Germinal center (tissue), 1 donor: ENCODE measurements around the gene SPNS2.

Experiments
- DNase-seq: peaks from one replicate; pipeline ENCODE4 v3.0.0; 2012; ENCODE audit warnings: mixed read lengths, low spot score

The SPNS2 gene

GRCh38 chr17:4550534-4551039 lies 51.9 kb downstream of the SPNS2 start:
- no peak for DNase-seq

DNA sequence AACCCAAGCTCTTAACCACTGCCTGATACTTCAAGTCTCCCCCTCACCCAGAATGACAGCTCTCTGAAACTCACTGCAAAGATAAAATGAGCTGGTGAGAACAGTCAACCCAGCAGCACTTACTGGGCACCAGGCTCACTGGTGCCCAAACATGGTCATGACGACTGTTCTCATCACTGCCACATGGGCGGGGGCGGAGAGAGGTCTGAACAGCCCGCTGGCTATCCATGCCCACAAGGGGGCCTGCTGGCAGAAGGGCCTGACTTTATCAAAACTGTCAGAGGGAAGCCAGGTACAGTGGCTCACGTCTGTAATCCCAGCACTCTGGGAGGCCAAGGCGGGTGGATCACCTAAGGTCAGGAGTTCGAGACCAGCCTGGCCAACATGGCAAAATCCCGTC lies 52.5 kb downstream of the SPNS2 start:
- no peak for DNase-seq

DNA sequence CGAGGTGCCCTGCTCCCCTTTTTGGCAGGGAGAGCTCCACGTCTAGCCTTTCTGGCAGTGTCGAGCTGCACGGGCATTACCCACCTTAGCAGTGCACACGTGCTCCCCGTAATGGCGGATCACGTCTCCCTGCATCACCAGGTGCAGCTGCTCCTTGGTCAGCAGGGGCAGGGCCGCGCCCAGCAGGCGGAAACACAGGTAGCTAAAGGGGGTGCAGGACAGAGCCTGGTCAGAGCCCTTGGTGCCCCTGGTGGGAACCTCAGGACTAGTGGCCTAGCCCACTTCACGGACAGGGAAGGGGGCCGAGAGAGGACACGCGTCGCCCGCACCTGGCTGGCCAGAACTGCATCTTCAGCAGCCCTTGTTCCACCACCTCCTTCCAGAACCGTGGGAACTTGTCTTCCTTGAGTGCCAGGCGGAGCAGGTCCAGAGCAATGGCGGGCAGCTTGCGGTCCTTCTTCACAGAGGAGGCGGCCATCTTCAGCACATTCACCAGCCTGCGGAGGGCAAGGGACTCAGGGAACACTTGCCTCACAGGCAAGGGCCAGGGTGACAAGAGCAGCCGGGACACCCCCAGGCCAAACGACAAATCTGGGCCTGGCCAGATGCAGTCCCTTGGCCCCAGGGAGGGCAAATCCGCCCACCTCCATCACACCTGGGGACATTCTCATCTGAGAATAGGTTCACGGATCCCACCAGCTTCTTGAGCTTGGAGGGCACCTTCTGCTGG lies 53.3 kb downstream of the SPNS2 start:
- no peak for DNase-seq

GRCh38 chr17:4553669-4554068 lies 55.0 kb downstream of the SPNS2 start:
- no peak for DNase-seq

DNA sequence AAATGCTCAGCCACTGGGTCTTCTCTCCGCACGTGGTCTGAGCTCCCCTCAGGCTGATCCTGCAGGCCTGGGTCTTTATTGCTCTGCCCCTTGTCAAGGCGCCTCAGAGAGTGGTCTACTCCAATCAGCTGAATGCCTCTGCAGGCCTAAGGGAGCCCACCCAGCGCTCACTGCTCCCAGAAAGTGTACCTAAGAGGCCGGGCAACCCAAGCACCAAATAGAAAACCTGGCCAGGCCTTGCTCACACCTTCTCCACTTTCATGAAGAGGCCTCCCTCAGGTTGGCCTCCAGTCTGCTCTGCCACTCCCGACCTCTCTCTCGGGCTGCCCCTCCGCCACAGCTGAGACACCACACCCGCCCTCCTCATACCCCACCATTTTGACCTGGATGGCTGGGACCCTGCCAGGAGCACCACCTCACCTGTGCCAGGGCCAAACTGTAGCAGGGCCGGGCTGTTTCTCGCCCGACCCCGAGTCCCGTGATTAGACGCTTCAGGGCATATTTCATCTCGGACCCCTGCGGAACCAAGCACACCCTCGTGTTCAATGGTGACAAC lies 55.8 kb downstream of the SPNS2 start:
- DNase-seq: no peak

GRCh38 chr17:4554997-4555799 lies 56.5 kb downstream of the SPNS2 start, which contains the start of gene MYBBP1A:
MYBBP1A (minus strand) TSS chr17:4555384; CDS start chr17:4555324, 60 bp downstream.
- DNase-seq: peak; percentile 98

DNA sequence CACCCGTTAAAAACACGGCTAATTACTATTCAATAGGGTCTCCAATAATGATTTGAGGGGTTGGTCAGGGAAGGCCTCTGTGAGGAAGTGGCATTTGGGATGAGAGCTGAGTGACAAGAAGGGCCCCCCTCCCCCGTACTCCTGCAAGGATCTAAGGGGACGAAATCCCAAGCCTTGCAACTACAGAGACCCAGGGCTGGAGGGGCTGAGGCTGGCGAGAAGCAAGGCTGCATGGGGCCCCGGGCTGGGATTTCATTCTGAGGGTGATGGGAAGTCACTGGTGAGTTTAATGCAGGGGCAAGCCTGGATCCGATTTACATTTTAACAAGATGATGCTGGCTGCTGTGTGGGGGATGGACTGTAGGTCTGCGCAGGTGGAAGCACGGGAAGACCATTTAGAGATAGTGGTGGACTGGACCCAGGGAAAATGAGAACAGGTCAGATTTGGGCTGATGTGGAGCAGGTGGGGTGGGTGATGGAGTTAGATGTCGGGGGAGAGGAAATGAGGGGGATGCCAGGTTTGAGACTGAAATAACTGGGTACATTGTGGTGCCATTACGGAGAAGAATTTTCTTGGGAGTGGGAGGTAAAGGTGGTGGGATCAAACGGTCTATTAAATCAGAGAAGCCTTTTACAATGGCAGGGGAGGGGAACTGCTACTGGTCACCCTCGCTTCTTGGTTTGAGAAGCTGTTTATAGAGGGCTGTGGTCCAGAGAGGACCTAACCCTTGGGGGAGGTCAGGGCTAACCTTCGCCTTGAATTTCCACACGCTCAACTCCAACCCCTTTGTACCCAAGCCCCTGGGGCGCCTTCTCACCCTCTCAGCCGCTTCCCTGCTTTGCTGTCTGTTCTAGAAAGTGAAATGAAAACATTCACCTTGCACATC lies 57.4 kb downstream of the SPNS2 start:
- peak; percentile 30 for DNase-seq

GRCh38 chr17:4556996-4557395 lies 58.3 kb downstream of the SPNS2 start:
- DNase-seq: no peak

DNA sequence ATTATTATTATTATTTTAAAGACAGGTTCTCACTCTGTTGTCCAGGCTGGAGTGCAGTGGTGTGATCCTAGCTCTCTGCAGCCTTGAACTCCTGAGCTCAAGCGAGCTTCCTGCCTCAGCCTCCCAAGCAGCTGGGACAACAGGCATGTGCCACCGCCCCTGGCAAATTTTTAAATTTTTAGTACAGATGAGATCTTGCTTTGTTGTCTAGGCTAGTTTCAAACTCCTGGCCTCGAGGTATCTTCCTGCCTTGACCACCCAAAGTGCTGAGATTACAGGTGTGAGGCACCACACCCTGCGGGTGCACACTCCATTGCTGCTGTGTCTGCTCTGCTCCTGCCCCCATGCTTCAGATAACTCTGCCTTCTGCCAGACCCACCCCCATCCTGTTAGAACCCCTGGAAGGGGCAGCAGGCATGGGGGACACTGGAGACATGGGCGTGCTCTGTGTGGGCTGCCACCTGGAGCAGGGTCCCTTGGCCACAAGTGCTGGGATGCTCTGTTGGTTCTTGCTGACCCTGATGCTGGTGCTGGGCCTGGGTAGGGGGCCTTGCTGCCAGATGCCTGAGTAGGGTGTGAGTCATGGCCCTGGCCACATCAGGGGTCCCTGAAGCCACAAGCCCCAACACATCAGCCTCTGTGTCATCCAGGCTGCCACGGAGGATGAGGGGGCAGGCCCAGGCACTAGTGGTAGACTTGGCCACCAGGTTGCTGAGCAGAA lies 59.1 kb downstream of the SPNS2 start:
- no peak for DNase-seq

DNA sequence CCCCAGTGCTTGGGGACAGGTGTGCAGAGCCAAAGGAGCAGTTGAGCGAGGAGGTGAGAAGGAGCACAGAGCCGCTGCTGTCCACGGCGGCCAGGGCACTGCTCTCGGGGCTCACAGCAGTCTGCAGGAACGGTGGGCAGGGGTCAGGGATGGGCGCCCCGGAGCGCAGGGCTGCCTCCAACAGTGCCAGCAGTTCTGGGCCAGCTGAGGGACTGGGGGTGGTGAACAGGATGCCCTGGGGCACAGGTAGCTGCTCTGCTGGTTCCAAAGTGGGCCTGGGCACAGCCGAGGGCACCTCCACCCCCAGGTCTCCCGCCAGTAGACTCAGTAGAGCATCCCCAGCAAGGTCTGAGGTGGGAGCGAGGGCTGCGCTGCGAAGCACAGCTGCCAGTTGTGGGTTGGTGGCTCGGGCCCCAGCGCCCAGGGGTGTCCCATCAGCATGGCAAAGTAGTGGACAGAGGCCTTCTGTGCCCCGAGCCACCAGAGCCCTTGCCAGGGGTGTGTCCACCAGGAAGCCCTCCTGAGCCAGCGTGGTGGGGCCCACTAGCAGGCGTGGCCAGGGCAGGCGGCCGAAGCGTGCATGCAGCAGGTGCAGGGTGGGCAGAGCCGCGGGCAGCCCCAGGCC lies 59.8 kb downstream of the SPNS2 start:
- DNase-seq: no peak

GRCh38 chr17:4559139-4559791 lies 60.6 kb downstream of the SPNS2 start:
- DNase-seq: no peak

DNA sequence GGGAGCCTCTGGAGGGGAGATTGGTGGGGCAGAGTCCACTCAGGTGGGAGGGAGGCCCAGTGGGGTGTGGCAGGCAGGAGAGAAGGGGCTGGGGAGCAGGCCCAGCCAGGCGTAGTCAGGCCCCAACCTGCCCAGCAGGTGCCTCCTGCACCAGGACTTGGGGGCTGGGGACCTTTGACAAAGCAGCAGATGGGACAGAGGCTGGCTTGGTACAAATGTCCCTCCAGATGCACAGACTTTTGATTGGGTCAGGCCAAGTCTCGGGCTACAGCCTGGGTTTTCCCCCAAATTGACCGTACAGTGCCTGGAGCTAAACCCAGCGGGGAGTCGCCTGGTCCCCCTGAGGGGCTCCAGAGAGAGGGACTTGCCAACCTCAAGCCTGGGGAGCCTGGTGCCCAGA lies 61.3 kb downstream of the SPNS2 start:
- DNase-seq: no peak

DNA sequence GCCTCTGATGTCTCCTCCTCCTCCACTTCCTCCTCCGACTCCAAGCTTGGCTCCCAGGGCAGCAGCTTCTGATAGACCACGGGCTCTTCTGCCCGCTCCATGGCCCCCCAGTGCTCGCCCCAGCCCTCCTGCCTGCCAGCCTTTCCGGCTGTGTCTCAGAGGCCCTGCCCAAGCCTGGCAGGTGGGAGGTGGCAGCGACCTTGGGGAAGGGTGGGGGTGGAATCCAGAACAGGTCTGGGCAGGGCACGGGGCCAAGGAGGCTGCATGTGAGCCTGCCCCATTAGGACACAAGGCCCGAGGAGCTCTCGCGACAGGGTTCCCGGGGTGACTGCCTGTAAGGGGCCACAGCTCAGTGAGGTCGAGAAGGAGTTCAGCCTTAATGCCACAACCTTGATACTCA lies 61.7 kb downstream of the SPNS2 start, which contains the start of gene GGT6:
TSS of gene GGT6 (minus strand) at position 157 of the 400 bp plus-strand sequence. CDS start at position 101, 56 bp downstream.
- DNase-seq: no peak

DNA sequence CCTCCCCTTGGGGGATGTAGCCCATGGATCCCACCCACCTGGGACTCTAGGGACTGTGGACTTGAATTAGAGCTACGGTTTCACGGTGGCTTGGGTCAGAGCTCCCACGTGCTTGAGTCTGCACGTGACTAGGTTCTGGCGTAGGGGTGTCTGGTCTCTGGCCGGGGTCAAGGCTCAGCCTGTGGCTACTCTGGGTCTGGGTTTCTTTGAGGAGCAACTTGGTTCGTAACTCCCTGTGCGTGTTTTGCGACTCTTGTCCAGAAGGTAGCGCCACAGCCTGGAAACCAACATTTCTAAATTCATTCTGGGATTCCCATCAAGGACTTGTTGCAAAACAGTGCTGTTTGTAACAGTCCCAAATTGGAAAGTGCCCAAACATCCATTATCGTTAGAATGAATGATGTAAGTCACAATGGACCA lies 62.2 kb downstream of the SPNS2 start:
- DNase-seq: no peak

DNA sequence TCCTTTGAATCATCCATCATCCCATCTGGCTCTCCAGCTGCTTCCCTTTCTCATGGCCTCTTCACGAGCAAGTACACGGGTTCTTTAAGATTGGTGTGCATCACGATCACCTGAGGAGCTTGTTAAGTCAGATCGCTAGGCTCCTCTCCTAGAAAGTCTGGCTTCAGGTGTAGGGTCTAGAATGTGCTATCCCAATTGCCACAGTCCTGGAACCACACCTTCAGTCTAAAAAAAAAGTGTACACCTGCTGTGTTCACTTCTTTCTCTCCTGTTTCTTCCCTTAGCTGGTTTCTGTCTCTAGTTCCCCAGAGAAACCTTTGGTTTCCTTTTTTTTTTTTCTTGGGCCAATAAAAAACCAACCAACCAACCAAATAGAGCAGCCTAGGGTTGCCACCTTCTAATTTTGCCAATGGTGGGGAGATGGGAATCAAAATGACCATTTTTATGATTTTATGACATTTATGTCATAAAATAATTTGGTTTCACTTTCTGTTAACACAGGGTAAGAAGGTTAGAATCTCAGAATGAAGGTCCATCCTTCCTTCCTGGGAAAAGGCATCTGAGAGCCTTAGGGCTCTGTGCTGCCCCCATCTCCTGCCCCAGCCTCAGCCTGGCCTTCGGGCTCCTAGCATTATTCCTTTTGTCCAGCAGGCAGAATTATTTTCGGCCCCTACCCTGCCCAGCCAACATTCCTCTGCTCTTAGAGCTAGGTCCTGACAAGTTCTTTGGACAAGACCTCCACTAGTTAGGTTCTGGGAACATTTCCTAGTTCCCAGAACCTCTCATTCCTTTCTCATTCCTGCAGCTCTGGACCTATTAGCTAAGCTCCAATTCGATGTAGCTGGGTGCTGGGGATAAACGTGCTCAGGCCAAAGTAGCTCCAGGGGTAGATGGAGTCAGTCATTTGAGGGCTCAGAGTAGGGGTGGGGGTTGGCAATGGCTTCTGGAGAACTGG lies 63.6 kb downstream of the SPNS2 start:
- DNase-seq: no peak

DNA sequence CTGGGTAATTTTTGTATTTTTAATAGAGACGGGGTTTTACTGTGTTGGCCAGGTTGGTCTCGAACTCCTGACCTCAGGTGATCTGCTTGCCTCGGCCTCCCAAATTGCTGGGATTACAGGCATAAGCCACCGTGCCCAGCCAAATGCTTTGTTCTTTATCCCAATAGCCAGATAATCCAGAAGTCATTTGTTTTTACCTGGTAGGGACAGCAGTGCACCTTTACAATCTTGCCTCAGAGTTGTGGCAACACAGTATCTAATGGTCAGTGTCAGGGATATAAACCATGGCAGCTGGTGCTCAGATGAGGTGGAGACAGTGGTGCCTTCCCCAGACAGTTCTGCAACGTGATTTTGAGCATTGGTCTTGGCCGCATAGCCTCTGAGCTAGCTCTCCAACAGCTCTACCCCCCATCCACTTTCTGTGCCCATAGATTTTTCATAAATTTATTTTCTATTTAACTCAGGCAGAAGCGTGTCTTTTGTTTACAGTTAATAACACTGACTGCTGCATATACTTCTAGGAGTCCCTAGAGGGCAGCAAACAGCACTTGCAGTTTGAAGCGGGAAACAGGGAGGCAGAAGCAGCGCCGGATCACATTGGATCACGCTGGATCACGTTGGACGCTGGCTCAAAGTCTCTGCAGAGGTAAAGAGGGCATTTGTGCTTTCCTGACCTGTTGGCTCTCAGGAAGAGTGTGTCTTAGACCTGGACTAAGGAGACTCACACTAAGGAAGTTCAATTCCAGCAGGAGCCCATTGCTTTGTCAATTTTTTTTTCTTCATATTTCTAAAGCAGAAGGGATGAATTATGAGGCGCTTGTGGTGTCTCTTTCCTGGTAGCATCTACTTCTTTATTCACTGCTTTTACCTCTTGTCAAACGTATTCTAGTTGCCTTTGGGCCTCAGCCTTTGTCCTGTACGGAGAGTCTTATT lies 66.8 kb downstream of the SPNS2 start:
- DNase-seq: peak; percentile 74

- DNase-seq: peak; percentile 72
Observed at GRCh38 chr17:4566785-4567184, 68.1 kb downstream of the SPNS2 start.

- DNase-seq: no peak
Observed at GRCh38 chr17:4569591-4569990, 70.9 kb downstream of the SPNS2 start.
